Measurements from ENCODE around the gene ZNF555.

The ZNF555 gene

GRCh38 chr19:2854849-2855248, 13.6 kb downstream of the ZNF555 start:
- in situ Hi-C loops (cut with MboI; ENCODE audit: low pct_unique_long_range_greater_than_20kb, low sequenced_read_pairs, unreplicated experiment): no loop called here

GRCh38 chr19:2856457-2857050, 15.3 kb downstream of the ZNF555 start:
- in situ Hi-C loops (cut with MboI; ENCODE audit: low pct_unique_long_range_greater_than_20kb, low sequenced_read_pairs, unreplicated experiment): no loop called here
- DNase-seq (ENCODE audit: low spot score): no peak
- no peak for TF ChIP-seq CTCF (IDR thresholded peaks at IDR 0.05; ENCODE audit: extremely low read depth, insufficient read depth, missing control alignments)

More at GRCh38 chr19:2854849-2855248, 13.6 kb downstream of the ZNF555 start:
- DNase-seq (ENCODE audit: low spot score): no peak
- TF ChIP-seq CTCF (IDR thresholded peaks at IDR 0.05; ENCODE audit: extremely low read depth, insufficient read depth, missing control alignments): no peak

- in situ Hi-C loops (cut with MboI; ENCODE audit: low pct_unique_long_range_greater_than_20kb, low sequenced_read_pairs, unreplicated experiment): no loop called here
- TF ChIP-seq CTCF (IDR thresholded peaks at IDR 0.05; ENCODE audit: extremely low read depth, insufficient read depth, missing control alignments): no peak
- no peak for DNase-seq (ENCODE audit: low spot score)
Measured at GRCh38 chr19:2858864-2859263, 17.6 kb downstream of the ZNF555 start.

- in situ Hi-C loops (cut with MboI; ENCODE audit: low pct_unique_long_range_greater_than_20kb, low sequenced_read_pairs, unreplicated experiment): no loop called here
- no peak for TF ChIP-seq CTCF (IDR thresholded peaks at IDR 0.05; ENCODE audit: extremely low read depth, insufficient read depth, missing control alignments)
- no peak for DNase-seq (ENCODE audit: low spot score)
Measured at GRCh38 chr19:2863816-2864215, 22.5 kb downstream of the ZNF555 start.

- in situ Hi-C loops (cut with MboI; ENCODE audit: low pct_unique_long_range_greater_than_20kb, low sequenced_read_pairs, unreplicated experiment): no loop called here
- DNase-seq (ENCODE audit: low spot score): no peak
- TF ChIP-seq CTCF (IDR thresholded peaks at IDR 0.05; ENCODE audit: extremely low read depth, insufficient read depth, missing control alignments): no peak
Measured at GRCh38 chr19:2865334-2866100, 24.2 kb downstream of the ZNF555 start.

- DNase-seq (ENCODE audit: low spot score): no peak
- in situ Hi-C loops (cut with MboI; ENCODE audit: low pct_unique_long_range_greater_than_20kb, low sequenced_read_pairs, unreplicated experiment): no loop called here
- no peak for TF ChIP-seq CTCF (IDR thresholded peaks at IDR 0.05; ENCODE audit: extremely low read depth, insufficient read depth, missing control alignments)
Measured at GRCh38 chr19:2866495-2867024, 25.3 kb downstream of the ZNF555 start.

All from GM13977 (cell line).